ENCODE measurements around the gene KRT12.
"Not testable (repeated sequence)": the region's sequence is repeated elsewhere in the genome, so short reads cannot be mapped to it uniquely, and the experiment has no call there.

Gene KRT12

GRCh38 chr17:40841246-40841645, 25.8 kb downstream of the KRT12 start:
- no peak for DNase-seq

- no peak for DNase-seq
Measured at GRCh38 chr17:40839194-40839593, 27.8 kb downstream of the KRT12 start.

GRCh38 chr17:40836020-40836419, 31.0 kb downstream of the KRT12 start:
- no peak for DNase-seq

- DNase-seq = no peak
Measured at GRCh38 chr17:40833882-40834281, 33.1 kb downstream of the KRT12 start.

GRCh38 chr17:40832840-40833239, 34.2 kb downstream of the KRT12 start:
- DNase-seq = no peak

- no peak for DNase-seq
Measured at GRCh38 chr17:40830085-40830776, 36.8 kb downstream of the KRT12 start.

GRCh38 chr17:40828454-40829044, 38.5 kb downstream of the KRT12 start:
- DNase-seq = no peak

- peak; percentile 63 for DNase-seq
Measured at GRCh38 chr17:40827746-40828453, 39.1 kb downstream of the KRT12 start.

- no peak for DNase-seq
Measured at GRCh38 chr17:40825599-40825998, 41.4 kb downstream of the KRT12 start.

GRCh38 chr17:40824015-40824832, 42.8 kb downstream of the KRT12 start:
- DNase-seq = no peak

GRCh38 chr17:40822132-40822812, 44.8 kb downstream of the KRT12 start, which contains the start of gene KRT10:
KRT10 (minus strand) TSS chr17:40822614; CDS start chr17:40822585, 29 bp downstream.
- DNase-seq = no peak

GRCh38 chr17:40821536-40821935, 45.5 kb downstream of the KRT12 start:
- DNase-seq = no peak

- DNase-seq = peak; percentile 79
Measured at GRCh38 chr17:40820228-40820838, 46.7 kb downstream of the KRT12 start.

- no peak for DNase-seq
Measured at GRCh38 chr17:40819528-40820125, 47.4 kb downstream of the KRT12 start.

GRCh38 chr17:40818733-40819527, 48.1 kb downstream of the KRT12 start:
- DNase-seq = peak; percentile 66

GRCh38 chr17:40818343-40818732, 48.7 kb downstream of the KRT12 start:
- no peak for DNase-seq

GRCh38 chr17:40817103-40817682, 49.8 kb downstream of the KRT12 start:
- DNase-seq = no peak

- DNase-seq = no peak
Measured at GRCh38 chr17:40816569-40816968, 50.5 kb downstream of the KRT12 start.

- DNase-seq = no peak
Measured at GRCh38 chr17:40815381-40815780, 51.6 kb downstream of the KRT12 start.

GRCh38 chr17:40814657-40815056, 52.4 kb downstream of the KRT12 start:
- DNase-seq = not testable (repeated sequence)

Data from MV-4-11 (cell line).